Panc1 (cell line): ENCODE measurements around the gene RFX6.

ENCODE experiments used
- CTCF ChIP-seq: fragments of 450-650 bp; IDR thresholded peaks from 2 replicates; pipeline ENCODE4 v1.5.1; 2017; ENCODE audit warnings: mild to moderate bottlenecking
- POLR2AphosphoS5 ChIP-seq: IDR thresholded peaks from 2 replicates; pipeline ENCODE4 v1.6.1; 2012; ENCODE audit warnings: mild to moderate bottlenecking, low read depth, low read length, moderate library complexity
- REST ChIP-seq, 2 experiments: IDR thresholded peaks; 2 replicates each; pipeline ENCODE4 v1.6.1; 2011 to 2012; ENCODE audit warnings: low read depth in 2 of 2, control low read depth in 1 of 2, low read length in 1 of 2, mild to moderate bottlenecking in 1 of 2, moderate library complexity in 1 of 2; ENCODE audit not compliant: insufficient read depth in 1 of 2
- SIN3A ChIP-seq: IDR thresholded peaks from 2 replicates; pipeline ENCODE4 v1.6.1; 2012; ENCODE audit warnings: low read depth, mild to moderate bottlenecking, low read length, moderate library complexity, borderline replicate concordance; ENCODE audit not compliant: insufficient read depth
- TCF7L2 ChIP-seq: IDR thresholded peaks from 2 replicates; pipeline ENCODE4 v1.6.1; 2011; ENCODE audit warnings: mild to moderate bottlenecking, low read depth, low read length, inconsistent platforms

GRCh38 chr6:116933485-116933884 lies 56.4 kb downstream of the RFX6 start:
- TF ChIP-seq CTCF: no peak
- no peak for TF ChIP-seq REST (IDR thresholded peaks at IDR 0.05; ENCODE audit: insufficient read depth in 1 of 2, low read depth in 2 of 2, low read length in 1 of 2)
- no peak for TF ChIP-seq POLR2AphosphoS5
- TF ChIP-seq TCF7L2: no peak
- no peak for TF ChIP-seq SIN3A
